ENCODE data around the gene RCOR2. TPM values are rescaled to one million over a fixed set of nuclear protein-coding genes. Genes with fewer than 3 reads are reported as not detected.

RCOR2 gene
- total and polyA plus RNA-seq, 12 donors = 0.33 to 4.5 (median 1.2) TPM; not detected in 2

- Histone ChIP-seq H3K36me3 (replicated peaks in 1 of 2) (no peaks in the 10 kb centered on the region), H3K27me3 (no peaks in the 10 kb centered on the region), H3K4me1 (replicated peaks in 1 of 2) (peaks cover 55 to 81% of the 10 kb centered on the region in 2 donors), H3K4me3 (no peak overlapping the region), H3K27ac (peak overlapping the region in 4 of 5 donors; percentile 28 to 68 (median 52)), H3K9me3 (replicated peaks in 1 of 3) (no peaks in the 10 kb centered on the region)
- intact Hi-C loops (cut with DNase I) = no loop called here
- TF ChIP-seq CTCF (IDR thresholded peaks at IDR 0.05) (no peak), POLR2A (IDR thresholded peaks at IDR 0.05) (no peak)
- 37 to 41% (median 41%) methylated on average over 11 to 14 of the region's 14 CpGs for WGBS, 4 donors
- peak in 5 of 7 donors; percentile 28 to 51 (median 42) for DNase-seq
These were observed 46.4 kb downstream of the RCOR2 start for GRCh38 chr11:63870351-63871140.

GRCh38 chr11:63869683-63870082, 47.3 kb downstream of the RCOR2 start:
- WGBS, 4 donors = 49 to 69% (median 60%) methylated on average over 3 to 8 of the region's 8 CpGs
- Histone ChIP-seq H3K9me3 (replicated peaks in 1 of 3) (no peaks in the 10 kb centered on the region), H3K4me3 (no peak overlapping the region), H3K4me1 (replicated peaks in 1 of 2) (peaks cover 55 to 77% of the 10 kb centered on the region in 2 donors), H3K27me3 (no peaks in the 10 kb centered on the region), H3K36me3 (replicated peaks in 1 of 2) (no peaks in the 10 kb centered on the region), H3K27ac (peak overlapping the region in 3 of 5 donors; percentile 39 to 68 (median 64))
- intact Hi-C loops (cut with DNase I) = no loop called here
- no peak for DNase-seq
- TF ChIP-seq POLR2A (IDR thresholded peaks at IDR 0.05) = no peak
- no peak for TF ChIP-seq CTCF (IDR thresholded peaks at IDR 0.05)

GRCh38 chr11:63869171-63869591, 47.8 kb downstream of the RCOR2 start:
- 83 to 91% (median 86%) methylated on average over 2 to 7 of the region's 7 CpGs for WGBS, 4 donors
- intact Hi-C loops (cut with DNase I) = no loop called here

More at GRCh38 chr11:63869171-63869591, 47.8 kb downstream of the RCOR2 start:
- Histone ChIP-seq H3K4me1 (replicated peaks in 1 of 2) (peaks cover 50 to 72% of the 10 kb centered on the region in 2 donors), H3K4me3 (no peak overlapping the region), H3K36me3 (replicated peaks in 1 of 2) (no peaks in the 10 kb centered on the region), H3K27me3 (no peaks in the 10 kb centered on the region), H3K27ac (peak overlapping the region in 3 of 5 donors; percentile 39 to 68 (median 64)), H3K9me3 (replicated peaks in 1 of 3) (no peaks in the 10 kb centered on the region)
- no peak for DNase-seq
- TF ChIP-seq CTCF (IDR thresholded peaks at IDR 0.05) (no peak), POLR2A (IDR thresholded peaks at IDR 0.05) (no peak)

Data from adrenal gland (tissue), 12 donors.